ENCODE results near the gene DNMT3A.

- TF ChIP-seq EP300 (IDR thresholded peaks at IDR 0.05) (no peak), CTCF (IDR thresholded peaks at IDR 0.05) (no peak)
Measured at GRCh38 chr2:25237764-25238163, 104.0 kb downstream of the DNMT3A start.

All from sigmoid colon (tissue), 4 donors.